NK-92 (cell line): ENCODE results near the gene KIAA0586.
"Not testable (repeated sequence)": the region's sequence is repeated elsewhere in the genome, so short reads cannot be mapped to it uniquely, and the experiment has no call there.

ENCODE experiments used
- DNase-seq: peaks from one replicate; lab custom pipeline; 2025; ENCODE audit not compliant: unreplicated experiment; lab: John Stamatoyannopoulos, UW

Gene KIAA0586

DNA sequence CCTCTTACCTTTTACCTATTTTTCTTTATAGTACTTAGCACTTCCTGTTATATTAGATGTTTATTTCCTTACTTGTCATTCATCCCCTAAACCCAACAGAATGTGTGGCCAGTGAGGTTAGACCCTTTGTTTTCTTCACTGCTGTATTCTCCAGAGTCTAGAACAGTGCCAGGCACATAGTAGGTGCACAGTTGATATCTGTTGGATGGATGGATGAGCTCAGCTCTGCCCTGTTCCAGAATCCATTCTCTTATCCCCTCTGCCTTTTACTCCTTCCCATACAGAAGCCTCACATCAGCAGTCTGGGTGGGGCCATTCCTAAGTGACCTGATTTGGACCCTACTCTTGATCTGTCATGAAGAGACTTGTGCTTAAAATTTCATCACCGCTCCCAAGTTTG lies 115.7 kb downstream of the KIAA0586 start:
- no peak for DNase-seq

DNA sequence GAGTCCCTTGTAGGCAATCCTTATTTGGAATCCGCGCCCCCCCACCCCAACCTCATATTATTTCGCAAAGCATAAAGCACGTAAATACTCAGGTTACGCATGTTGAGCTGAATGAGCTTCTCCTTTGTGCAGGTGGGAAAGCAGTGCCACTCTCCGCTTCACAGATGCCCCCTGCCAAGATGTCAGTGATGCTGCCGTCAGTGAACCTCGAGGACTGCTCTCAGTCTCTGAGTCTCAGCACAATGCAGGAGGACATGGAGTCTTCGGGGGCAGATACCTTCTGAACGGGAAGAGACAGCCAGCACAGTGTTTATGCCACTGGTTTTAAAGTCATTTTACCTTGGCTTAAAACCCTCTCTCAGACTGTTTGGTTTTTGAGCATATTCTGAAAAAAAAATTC lies 120.1 kb downstream of the KIAA0586 start:
- no peak for DNase-seq

DNA sequence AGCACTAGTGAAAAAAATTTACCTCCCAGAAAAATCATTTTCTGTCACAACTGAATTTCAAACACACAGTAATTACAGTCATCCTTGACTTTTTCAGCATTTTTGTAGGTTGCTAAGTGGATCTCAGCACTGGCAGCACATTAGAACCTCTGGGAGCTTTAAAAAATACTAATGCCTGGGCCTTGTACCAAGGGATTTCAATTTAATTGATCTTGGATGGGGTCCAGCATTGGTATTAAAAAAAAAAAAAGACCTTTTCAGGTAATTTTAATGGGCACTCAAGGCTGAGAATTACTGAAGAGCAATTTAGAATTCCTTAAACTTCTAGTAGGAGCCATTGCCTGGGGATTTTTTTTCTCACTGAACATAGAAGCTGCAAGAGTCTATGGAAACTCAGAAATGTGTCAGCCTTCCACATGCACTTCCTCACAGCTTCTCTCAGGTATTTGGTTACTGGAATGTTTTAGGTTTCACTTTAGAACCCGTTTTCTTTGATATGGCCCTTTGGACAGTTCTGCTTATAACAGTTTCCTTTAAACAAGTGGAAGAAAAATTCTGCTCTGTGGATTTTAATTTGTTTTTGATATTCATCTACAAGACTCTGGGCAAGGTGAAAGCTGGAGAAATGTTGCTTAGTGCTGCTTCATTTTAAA lies 121.7 kb downstream of the KIAA0586 start:
- DNase-seq = no peak

DNA sequence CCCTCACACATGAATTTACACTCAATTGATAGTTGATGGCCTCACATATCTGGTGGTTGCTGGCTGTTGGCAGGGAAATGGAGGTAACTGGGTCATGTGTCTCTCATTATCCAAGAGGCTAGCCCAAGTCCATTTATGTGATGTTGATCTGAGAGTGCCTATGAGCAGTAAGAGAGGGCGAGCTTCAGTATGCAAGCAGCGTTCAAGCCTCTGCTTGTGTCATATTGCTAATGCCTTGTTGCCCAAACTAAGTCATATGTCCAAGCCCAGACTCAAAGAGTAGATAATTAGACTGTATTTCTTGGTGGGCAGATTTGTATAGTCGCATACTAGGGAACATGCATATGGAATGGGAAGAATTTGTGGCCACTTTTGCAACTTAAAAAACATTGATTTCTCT lies 126.4 kb downstream of the KIAA0586 start:
- no peak for DNase-seq

DNA sequence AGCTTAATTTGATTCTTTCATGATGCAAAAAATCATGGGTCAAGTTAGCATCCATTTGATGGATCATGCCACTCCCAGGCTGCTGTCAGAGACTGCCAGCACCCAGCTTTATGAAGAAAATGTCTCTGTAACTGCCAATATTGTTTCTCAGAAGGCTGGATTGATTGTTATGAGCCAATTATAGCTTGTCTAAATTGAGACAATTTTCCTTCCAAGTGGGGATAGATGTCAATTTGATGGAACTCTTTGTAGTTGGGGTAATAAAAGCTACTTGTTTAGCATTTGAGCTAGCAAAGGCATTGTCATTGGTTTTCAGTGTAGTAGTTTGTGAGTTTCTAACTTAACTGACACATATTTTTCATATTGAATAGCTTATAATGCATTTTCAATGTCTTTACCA lies 128.1 kb downstream of the KIAA0586 start:
- no peak for DNase-seq

DNA sequence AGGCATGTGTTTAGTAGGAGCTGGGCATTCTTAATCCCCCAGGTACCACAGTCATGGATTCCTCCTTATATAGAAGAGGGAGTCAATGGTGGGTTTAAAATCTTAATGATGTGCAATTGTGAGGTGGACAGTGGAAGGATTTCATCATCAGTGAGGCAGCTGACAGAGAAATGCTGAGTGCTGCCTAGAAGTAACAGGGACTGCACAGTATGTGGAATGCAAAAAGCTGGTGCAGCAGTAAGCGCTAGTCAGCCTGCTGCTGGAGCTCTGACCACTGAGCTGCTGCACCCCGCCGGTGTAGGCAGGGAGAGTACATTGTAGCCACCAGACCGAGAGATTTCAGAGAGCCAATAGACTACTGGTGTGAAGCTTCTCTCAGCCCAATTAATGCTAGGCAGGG lies 129.7 kb downstream of the KIAA0586 start:
- no peak for DNase-seq

DNA sequence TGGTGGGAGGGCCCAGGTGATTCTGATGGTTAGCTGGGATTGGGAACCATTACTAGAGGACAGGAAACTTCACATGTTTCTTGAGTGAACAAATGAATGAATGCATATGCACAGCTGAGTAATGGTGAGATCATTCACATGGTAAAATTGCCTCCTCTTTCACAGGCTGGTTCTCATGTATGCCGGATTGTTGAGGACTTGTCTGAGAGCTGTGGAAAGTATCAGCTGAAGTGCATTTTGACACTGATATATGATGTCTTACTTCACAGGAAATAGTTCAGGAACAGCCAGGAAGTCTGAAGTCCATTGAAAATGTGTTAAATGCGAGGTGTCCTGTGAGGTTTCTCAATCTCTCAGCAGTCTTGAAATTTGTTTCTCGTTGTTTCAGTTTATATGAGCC lies 132.7 kb downstream of the KIAA0586 start:
- no peak for DNase-seq

DNA sequence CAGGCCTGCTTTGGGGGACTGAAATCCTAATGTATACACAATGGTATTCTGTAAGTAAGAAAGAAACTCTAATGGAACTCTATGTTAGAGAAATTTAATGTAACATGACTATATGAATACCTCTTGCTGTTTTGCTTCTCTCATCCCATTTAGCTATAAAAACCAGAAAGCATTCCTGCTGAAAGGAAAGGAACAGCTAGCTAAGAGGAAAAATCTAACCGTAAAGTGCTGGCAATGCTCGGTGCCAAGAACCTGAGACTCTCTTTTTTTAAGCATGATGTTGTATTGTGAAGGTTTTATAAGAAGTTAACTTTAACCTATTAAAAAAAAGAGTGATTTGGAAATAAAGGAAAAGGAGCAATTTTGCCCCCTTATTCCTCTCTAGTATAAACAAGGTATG lies 134.6 kb downstream of the KIAA0586 start:
- no peak for DNase-seq

DNA sequence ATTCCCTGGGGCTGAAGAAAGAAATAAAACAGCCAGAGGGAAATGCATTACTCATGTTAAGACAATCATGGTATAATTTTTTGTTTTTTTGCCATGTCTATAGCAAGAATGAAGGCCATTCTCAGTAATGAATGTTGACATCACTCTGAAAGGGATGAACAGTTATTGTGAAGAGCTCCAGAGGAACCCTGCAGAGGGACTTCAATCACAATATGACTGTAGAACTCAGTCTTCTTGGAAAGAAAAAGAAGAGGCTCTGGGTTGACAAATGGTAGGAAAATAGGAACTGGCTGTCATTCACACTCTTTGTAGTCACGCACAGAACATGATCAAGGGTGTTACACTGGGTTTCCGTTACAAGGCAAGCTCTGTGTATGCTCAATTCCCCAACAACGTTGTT lies 136.5 kb downstream of the KIAA0586 start:
- no peak for DNase-seq

DNA sequence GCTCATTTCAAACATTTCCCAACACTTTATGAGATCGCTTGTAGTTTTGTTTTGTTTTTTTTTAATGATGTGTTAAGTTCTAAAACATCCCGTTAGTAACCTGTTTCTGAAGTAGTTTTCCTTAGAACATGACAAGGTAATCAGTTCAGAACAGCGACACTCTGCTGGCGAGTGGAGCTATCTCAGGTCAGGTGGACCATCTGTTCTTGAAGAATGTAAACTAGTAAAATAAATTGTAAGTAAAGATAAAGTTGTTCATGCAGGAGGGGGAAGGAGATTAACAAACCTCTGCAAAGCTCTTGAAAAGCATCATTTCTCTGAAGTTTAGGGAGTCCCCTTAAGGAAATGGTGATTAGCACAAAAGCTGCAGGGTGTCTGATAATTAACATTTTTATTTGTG lies 138.3 kb downstream of the KIAA0586 start:
- DNase-seq = no peak

DNA sequence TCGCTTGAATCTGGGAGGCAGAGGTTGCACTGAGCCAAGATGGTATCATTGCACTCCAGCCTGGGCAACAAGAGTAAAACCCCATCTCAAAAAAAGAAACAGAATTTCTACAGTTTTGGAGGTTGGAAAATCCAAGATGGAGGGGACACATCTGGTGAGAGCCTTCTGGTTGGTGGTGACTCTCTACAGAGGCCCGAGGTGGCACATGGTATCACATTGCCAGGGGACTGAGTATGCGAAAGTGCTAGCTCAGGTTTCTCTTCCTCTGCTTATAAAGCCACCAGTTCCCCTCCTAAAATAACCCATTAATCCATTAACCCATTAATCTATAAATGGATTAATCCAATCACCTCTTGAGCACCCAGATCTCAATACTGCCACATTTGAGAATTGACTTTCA lies 139.5 kb downstream of the KIAA0586 start:
- no peak for DNase-seq

DNA sequence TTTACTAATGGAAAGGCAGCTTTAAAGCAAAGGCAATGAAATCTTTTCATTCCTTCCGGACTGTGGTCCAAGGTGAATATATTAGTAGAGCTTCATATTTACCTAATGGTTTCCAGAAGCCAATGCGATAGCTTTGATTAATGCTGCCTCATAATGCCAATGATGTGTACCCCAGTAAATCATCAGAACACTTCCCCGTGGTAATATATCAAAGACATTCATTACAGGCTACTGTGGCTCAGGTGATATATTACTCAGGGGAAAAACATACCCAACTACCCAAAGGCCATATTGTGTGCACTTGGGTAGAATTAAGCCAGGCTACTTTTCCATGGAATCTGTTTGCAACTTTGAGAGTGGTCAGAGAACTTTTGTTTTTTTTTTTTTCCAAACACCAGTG lies 140.8 kb downstream of the KIAA0586 start:
- no peak for DNase-seq

DNA sequence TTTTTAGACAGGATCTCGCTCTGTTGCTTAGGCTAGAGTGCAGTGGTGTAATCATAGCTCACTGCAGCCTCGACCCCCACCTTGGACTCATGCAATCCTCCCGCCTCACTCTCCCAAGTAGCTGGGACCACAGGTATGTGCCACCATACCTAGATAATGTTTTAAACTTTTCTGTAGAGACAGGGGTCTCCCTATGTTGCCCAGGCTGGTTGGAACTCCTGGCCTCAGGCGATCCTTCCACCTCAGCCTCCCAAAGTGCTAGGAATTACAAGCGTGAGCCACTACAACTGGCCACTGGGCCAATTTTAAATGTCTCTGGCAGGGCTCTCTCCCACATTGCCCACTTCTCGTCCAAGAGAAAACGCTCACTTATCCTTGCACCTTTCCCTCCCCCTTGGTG lies 143.7 kb downstream of the KIAA0586 start:
- DNase-seq = no peak

DNA sequence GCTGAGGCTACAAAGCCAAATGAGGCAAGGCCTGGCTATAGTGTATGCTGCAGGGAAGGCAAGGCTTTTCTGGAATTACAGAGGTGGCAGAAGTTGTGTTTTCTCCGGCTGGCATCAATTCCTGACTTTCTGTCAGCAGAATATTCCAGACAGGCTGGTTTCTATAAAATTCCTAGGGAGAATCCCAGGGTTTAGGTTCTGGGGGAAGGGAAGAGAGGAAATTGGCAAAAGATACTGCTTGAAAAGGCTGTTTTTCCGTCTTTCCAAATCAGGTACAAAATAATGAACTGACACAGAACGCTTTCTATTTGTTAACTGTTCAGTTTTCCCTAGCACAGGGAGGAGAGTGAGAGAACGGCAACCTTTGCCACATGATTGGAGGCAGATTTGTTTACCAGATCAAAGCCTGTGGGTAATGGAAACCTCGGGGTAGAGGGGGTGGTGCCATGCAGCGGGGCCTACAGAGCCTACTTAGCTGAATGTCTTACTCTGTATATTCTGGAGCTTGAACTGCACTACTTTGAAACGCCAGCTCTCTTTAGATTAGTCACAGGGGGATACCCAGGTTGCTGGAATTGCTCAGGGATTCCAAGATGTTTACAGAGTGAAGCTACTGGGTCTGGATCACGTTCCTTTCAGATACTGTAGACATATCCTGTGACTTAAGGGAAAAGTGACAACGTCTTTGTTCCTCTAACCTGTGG lies 144.4 kb downstream of the KIAA0586 start:
- no peak for DNase-seq

DNA sequence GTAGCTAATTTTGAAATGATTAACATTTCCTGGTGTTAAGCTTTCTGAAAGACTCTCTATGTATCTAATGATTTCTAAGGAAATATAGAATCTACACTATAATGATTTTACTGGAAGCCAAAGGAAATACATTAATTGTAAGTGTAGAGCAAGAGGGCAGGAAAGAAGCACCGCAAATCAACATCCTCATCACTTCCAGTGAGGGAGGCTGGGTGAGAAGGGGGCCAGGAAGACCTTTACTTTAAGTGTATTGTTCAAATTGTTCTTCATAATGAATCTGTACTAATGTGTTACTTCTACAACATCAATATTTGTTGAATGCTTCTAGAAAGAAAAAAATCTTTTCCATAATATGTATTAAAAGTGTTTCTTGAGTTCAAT lies 144.9 kb downstream of the KIAA0586 start:
- no peak for DNase-seq

DNA sequence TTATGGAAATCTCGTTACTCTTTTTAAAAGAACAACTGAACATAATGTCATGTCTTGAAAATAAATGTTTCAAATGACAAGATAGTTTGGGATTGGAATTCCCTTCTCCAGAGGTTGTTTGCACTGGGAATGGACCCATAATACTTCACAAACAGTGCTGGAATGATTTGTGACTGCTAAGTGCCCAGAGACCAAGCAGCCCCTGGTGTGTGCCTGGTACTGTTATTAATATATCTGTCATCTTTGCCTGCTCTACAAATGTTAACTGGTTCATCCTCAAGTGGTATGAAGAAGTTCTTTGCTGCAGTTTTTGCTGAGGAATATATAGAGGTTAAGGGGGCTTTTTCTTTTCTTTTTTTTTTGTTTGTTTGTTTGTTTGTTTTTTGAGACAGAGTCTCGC lies 145.3 kb downstream of the KIAA0586 start:
- DNase-seq = no peak

DNA sequence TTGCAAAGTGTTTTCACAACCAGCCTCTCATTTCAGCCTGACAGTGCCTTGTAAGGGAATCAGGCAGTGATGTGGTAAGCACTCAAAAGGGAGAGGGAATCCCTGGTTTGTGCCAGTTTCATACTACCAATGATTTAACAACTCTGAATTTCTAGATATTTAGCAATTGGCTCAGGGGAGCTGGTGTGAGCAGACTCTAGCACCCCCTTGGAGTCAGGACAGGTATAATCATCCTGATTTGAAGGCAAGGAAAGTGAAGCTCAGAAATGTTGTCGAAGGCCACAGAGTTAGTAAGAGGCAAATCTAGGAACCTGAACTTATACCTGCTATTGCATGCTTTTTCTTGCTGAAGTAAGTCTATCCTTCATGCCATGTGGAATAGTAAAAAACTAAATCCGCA lies 147.1 kb downstream of the KIAA0586 start:
- DNase-seq = no peak

DNA sequence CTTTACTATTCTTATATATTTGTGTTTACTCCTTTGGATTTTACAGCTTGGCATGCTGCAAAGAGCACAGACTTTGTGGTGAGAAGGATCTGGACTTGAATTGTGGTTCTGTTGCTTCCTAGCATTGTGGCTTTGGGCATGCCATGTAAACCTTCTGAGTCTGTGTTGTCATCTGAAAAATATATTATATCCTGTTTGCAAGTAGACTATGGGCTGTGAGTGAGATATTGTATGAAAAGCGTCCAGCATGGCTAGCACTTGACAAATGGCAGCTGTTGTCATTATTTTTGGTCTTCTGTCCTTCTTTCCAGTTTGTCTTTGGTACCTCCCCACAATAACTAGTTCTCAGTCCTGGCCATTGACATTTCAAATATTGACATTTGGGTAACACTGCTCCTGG lies 148.4 kb downstream of the KIAA0586 start:
- no peak for DNase-seq

DNA sequence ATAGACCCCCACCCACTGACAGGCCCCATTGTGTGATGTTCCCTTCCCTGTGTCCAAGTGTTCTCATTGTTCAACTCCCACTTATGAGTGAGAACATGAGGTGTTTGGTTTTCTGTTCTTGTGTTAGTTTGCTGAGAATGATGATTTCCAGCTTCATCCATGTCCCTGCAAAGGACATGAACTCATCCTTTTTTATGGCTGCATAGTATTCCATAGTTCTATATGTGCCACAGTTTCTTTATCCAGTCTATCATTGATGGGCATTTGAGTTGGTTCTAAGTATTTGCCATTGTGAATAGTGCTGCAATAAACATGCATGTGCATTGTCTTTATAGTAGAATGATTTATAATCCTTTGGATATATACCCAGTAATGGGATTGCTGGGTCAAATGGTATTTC lies 152.5 kb downstream of the KIAA0586 start:
- not testable (repeated sequence) for DNase-seq

DNA sequence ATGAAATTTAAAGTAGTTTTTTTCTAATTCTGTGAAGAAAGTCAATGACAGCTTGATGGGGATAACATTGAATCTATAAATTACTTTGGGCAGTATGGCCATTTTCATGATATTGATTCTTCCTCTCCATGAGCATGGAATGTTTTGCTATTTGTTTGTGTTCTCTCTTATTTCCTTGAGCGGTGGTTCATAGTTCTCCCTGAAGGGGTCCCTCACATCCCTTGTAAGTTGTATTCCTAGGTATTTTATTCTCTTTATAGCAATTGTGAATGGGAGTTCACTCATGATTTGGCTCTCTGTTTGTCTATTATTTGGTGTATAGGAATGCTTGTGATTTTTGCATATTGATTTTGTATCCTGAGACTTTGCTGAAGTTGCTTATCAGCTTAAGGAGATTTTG lies 153.9 kb downstream of the KIAA0586 start:
- not testable (repeated sequence) for DNase-seq

DNA sequence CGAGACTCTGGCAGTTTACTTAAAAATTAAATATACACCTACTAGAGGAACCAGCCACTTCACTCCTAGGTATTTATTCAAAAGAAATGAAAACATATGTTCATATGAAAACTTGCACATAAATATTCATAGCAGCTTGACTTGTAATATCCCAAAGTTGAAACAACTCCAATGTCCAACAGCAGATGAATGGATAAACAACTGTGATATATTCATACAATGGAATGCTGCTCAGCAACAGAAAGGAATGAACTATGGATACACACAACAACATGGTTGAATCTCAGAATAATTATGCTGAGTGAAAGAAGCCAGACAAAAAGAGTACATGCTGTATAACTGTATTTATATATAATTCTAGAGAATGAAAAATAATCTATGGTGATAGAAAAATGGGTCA lies 156.9 kb downstream of the KIAA0586 start:
- DNase-seq = no peak

DNA sequence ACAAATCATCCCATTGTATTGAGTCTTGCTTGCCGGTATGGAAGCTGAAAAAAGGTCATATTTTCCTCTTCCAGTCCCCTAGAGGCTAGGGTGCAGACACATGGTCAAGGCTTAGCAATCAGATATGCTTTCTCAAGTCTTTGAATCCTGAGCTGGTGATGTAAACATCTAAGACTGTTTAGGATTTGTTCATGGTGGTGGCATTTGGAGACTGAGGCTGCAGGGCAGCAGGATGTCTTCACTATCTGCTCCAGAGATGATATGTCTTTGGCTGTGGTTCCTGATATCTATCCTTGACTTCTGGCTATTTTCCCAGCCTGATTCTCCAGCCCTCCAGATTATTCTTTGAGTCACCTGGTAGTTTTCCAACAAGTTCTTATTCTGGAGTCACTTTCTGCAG lies 159.8 kb downstream of the KIAA0586 start:
- DNase-seq = no peak

DNA sequence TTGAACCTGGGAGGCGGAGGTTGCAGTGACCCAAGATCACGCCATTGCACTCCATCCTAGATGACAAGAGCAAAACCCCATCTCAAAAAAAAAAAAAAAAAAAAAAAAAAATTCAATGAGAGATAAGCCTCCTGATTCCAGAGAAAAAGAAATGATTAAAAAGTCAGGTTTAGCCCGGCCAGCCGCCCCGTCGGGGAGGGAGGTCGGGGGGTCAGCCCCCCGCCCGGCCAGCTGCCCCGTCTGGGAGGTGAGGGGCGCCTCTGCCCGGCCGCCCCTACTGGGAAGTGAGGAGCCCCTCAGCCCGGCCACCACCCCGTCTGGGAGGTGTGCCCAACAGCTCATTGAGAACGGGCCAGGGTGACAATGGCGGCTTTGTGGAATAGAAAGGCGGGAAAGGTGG lies 160.8 kb downstream of the KIAA0586 start:
- not testable (repeated sequence) for DNase-seq
